Stimulated activated CD8-positive, alpha-beta memory T cell treated with anti-CD3 and anti-CD28 coated beads, Interleukin-12 subunit alpha, Interleukin-12 subunit beta, amount 100 ng/mL, for 4 hours (primary cell): ENCODE measurements around the gene GPHN.

Experiments used
- DNase-seq: peaks from one replicate; pipeline ENCODE4 v3.0.0-alpha.2; 2020; ENCODE audit warnings: low read depth

GPHN gene

DNA sequence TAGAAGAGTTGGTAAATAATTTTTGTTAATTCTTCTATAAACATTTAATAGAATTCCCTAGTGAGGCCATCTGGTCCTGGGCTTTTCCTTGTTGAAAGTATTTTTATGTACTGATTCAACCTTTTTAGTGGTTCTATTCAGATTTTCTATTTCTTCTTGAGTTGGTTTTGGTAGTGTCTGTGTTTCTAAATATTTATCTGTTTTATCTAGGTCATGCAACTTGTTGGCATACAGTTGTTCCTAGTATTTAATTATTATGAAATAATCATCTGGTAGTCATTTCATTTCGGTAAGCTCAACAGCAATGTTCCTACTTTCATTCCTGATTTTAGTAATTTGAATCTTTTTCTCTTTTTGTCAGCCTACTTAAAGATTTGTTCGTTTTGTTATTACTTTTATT lies 447.2 kb downstream of the GPHN start:
- no peak for DNase-seq

DNA sequence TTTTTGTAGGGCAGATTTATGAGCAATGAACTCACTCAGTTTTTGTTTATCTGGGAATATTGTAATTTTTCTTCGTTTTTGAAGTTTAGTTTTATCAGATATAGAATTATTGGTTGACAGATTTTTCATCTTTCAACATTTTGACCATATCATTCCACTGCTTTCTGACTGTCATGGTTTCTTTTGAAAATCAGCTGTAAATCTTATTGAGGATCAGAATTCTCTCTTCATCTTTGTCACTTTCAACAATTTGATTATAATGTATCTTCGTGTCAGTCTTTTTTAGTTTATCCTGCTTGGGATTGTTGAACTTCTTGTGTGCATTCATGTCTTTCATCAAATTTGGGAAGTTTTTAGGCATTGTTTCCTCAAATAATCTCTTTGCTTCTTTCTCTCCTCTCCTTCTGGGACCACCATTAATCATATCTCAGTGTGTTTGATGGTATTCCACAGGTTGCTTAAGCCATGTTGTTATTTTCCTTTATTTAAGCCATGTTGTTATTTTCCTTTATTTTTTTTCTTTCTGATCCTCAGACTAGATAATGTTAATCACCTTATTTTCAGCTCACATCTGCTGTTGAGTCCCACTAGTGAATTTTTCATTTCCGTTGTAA lies 451.6 kb downstream of the GPHN start:
- DNase-seq, result no peak

DNA sequence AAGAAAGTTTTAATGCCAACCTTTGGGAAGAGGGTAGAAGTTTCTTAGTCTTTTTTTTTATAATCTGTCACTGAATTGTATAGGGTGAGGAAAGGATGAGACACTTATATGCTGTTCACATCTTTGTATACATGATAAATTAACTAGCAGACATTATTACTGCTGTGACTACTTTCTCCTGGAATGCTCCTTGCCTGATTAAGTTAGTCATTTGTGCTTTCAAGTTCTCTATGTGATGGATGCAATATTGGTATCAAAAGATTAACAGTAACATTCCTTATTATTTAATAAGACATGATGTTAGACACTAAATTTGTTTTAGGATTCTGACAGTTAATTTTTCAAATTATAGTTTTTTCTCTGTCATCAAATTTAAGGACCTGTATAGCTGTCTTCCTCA lies 457.9 kb downstream of the GPHN start:
- DNase-seq, result no peak

DNA sequence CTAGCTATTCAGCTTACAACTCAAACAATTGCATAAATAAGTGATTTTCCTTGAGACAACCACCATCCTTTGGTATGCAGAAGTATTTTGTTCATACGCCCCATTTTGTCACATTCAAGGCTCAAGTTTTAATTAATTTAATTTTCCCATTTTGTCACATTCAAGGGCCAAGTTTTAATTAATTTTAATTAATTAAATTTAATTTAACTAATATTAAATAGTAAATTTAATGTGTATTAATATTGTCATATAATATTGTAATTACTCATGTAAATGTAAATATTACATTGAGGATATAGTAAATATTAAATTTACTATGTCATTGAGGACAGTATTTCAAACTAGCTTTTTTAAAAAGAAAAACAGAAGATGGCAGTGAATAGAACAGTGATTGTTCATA lies 464.5 kb downstream of the GPHN start:
- DNase-seq, result no peak

DNA sequence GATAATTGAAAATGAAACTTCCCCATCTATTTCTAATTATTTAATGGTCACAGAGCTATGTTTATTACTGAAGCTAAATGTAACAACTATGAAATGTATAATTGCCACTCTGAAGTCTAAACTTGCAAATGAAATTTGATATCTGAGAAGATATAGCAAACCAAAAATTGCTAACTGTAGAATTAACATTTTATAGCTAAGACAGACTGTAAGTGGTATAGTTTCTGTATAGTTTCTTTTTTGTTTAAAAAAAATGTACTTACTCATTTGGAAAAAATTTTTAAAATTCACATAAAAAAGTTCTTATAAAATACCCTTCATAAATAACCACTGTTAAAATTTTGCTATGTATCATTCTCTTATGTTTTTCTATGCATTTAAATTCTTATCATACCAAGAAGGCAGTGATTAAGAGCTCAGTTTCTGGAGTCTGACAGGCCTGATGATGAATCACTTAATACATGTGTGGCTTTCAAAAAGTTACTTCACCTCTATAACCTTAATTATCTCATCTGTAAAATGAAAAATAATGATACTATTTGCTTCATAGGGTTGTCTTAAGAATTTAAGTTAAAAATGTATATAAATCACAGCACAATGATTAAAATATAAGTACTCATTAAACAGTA lies 466.6 kb downstream of the GPHN start:
- DNase-seq, result no peak

DNA sequence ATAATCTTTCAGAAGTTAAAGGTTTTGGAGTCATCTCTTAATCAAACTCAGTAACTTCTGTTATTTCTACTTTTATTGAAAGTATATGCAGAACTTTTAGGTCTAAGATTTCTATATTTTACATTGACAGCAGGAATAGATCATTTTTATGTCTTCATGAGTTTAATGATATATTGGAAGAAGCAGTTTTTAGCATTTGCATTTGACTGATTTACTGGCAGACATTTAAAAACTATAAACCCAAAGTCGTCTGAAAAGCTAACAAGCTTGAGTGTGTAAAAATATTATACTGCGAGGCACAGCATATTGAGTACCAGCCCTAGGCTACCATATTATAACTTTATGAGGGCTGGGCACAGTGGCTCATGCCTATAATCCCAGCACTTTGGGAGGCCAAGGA lies 467.3 kb downstream of the GPHN start:
- DNase-seq, result no peak

DNA sequence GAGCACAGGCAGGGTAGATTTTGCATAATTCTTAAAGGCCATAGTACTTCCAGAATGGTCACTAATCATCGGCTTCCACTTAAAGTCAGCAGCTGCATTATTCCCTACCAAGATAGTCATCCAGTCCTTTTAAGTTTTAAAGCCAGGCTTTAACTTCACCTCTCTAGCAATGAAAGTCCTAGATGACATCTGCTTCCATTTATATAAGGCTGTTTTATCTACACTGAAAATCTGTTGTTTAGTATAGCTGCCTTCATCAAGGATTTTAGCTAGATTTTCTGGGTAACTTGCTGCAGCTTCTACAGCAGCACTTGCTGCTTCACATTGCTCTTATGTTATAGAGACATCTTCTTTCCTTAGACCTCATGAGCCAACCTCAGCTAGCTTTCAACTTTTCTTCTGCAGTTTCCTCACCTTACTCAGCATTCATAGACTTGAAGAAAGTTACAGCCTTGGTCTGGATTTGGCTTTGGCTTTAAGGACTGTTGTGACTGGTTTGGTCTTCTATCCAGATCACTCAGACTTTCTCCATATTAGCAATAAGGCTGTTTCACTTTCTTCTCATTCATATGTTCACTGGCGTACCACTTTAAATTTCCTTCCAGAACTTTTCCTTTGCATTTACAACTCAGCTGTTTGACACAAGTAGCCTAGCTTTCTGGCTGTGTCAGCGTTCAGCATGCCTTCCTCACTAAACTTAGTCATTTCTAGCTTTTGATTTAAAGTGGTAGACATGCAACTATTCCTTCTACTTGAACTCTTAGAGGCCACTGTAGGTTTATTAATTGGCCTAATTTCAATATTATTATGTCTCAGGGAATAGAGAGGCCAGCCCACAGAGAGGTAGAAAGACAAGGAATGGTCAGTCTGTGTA lies 471.4 kb downstream of the GPHN start:
- no peak for DNase-seq

DNA sequence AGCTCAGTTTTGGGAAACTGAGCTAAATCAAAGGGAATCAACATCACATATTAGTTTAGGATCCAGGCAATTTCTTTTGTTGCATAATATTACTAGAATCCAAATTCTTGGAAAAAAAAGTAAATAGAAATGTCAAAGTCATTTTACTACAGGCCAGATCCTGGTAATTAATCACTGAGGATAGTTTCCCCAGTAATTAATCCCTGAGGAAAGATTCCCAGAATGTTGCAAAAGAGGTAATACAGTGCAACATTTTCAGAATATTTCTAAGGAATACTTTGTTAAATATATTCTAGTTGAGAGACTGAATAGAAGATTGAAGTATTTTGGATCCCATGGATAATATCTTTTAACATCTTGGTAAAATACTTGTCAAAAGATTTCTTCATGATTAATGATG lies 474.3 kb downstream of the GPHN start:
- no peak for DNase-seq

DNA sequence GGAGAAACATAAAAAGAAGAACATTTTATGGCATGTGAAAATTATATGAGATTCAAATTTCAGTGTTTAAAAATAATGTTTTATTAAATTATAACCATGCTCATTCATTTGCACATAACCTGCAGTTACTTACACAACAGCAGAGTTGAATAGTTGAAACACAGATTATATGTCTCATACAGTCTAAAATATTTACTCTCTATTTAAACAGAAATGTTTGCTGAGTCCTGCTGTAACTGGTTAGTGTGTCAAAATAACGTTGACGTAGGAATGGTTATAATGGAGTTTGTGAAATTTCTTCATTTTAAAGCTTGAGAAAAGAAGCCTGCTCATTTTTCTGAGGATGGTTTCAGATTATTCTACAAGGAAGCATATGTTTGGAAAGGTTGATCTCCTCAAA lies 484.8 kb downstream of the GPHN start:
- no peak for DNase-seq

DNA sequence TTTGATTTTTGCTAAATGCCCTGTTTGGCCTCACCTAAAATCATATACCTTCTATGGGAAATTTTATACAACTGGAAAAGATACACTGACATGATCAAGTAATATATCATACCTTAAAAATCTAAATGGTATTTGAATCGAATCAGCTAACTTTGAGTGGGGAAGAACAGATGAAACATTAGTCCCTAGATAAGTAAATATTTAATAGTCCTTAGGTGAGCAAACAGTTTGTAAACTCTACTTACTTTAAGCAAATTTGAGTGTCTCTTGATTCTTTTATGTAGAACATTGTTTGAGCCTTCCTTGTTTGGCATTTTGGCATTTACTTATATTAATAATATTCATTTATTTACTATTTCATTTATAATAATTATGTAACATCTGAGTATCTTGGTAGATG lies 485.6 kb downstream of the GPHN start:
- DNase-seq, result no peak

DNA sequence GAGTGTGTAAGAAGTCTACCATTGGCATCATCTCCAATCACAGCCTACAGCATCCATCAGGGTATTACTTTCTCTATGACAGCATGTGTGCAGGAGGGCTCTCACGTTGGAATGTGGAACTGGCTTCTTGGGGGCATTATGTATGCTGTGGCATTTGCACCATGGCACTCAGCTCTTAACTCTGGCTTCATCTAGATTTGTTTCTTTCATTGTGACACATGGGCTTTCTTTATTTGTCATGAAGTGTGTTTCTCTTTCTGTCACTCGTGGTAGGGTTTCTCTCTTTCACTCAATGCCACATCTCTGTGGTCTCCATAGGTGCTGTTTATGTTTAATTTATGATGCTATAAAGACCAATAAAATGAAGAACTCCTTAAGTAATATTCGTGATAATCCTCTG lies 490.1 kb downstream of the GPHN start:
- DNase-seq, result no peak

DNA sequence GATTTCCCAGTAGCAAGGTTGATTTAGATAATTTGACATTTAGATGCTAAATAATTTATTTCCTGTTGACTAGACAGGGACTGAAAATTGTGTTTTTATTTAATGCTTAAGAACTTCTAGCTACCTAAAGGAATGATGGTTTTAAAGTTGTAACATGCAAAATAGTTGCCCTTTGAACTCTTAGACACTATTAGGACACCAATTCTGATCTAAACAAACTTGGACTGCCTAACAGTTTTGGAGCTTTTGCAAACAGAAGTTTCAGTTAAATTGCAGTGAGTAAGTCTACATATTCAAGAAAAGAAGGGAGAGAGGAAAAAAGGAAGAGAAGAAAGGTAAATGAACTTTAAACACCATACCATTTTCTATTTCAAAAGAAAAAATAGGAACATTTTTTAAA lies 492.0 kb downstream of the GPHN start:
- DNase-seq, result no peak

DNA sequence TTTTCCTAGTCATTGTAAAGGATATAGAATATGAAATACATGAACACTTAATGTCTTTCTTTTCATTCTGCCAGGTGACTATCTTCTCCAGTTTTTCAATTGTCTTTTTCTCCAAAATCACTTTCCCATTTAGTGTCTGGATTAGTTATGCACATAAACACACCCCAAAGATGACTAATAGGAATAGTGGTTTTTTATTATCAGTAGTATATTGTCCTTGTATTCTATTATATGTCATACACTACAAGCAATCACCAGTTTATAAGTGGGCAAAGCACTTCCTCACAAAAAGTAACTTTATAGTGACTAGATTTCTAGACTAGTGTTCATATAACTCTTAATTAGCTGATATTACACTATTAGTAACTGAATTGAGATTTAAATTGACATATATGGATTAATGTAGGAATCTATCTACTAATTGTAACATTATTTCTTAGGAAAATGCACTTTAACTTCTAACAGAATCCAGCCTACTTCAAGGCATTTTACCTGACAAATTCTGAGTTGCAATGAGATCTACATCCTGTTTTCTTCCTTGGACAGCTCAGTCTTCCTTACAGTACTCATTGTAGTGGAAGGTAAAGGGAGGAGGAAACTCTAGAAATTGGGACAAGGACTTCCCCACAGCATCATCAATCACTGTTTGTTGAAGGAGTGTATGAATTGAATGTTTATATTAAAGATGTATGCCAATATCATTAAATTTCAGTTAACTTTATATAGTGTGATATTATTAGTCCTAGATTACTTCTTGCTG lies 495.2 kb downstream of the GPHN start:
- DNase-seq, result no peak

DNA sequence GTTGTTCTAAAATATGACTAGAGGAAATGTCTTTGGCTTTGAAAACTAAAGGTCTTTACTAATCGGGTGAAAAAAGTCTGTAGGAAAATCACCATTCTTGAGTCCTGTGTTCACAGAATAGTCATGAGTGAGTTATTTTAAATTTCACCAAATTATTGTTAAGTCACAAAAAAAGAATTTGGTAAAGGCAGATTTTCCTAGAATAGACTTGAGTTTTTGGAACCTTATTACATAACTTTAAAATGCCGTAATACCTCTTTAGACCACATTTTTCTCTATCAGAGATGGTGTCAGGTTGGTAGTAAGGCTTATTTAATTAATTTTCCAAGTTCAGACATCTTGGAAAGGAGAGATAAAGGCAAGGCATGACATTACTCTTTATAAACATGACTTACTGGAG lies 496.6 kb downstream of the GPHN start:
- no peak for DNase-seq

DNA sequence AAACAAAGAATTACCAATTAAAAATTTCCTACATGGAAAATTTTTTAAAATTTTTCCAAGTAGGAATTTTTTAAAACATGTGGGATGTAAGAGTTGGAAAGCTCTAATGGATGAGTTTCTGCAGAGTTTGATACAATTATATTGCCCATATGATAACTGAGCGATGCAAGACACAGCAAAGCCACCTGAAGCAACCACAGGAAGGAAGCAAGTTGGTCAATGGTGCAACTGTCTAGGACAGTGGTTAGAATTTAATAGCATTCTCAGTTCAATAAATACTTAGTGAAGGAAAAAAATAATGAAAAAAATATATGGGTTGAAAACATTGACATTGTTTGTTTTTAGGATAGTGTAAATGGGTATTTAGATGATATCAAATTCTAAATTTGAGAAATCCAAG lies 502.7 kb downstream of the GPHN start:
- DNase-seq, result no peak

DNA sequence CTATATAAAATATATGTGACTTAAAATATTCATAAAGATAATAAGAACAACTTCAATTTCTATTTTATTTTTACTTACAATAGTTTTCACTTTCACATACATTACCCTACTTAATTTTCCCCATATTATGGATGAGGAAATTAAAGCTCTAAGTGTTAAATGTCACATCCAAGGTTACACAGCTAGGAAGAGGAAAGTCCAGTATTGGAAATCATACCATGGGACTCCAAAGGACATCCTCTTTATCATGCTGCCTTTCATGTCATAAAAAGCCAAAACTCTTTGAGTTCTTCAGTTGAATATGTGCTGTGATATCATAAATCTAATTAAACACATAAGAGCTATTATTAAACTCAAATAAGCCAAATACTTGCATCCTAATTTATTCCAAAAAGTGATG lies 508.9 kb downstream of the GPHN start:
- no peak for DNase-seq

DNA sequence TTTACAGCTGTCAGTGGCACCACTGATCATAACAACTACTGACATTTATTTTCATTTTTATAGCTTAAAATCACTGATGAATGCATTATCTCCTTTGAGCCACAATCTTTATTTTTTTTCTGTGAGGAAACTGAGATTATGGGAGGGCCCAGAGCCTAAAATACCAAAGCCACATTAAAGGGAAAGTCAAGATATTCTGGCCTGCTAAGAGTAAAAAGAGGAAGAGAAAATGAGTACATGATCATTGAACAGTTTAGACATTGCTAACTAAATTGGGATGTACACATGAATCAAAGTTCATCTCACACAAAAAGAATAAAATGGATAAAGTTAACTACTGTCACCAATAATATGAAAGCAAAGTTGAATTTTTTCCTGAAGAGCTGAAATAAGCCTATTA lies 510.8 kb downstream of the GPHN start:
- no peak for DNase-seq

DNA sequence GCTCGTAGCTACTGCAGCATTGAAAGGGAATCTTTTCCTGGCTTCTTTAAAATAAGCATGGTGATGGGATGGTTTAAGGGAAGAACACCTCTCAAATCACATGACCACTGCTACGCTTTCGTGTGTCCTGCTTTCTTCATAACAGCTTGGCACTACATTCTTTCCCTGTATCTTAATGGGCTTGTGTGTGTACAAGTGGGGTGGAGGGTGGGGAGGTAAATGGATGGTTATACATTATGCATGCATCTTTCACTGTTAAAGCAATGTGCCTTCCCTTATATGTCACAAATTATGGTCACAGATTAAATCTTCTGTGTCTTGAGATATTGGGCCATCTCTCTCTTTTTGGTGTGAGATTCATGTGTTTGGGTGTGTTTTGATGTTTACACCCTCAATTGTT lies 511.8 kb downstream of the GPHN start:
- no peak for DNase-seq

DNA sequence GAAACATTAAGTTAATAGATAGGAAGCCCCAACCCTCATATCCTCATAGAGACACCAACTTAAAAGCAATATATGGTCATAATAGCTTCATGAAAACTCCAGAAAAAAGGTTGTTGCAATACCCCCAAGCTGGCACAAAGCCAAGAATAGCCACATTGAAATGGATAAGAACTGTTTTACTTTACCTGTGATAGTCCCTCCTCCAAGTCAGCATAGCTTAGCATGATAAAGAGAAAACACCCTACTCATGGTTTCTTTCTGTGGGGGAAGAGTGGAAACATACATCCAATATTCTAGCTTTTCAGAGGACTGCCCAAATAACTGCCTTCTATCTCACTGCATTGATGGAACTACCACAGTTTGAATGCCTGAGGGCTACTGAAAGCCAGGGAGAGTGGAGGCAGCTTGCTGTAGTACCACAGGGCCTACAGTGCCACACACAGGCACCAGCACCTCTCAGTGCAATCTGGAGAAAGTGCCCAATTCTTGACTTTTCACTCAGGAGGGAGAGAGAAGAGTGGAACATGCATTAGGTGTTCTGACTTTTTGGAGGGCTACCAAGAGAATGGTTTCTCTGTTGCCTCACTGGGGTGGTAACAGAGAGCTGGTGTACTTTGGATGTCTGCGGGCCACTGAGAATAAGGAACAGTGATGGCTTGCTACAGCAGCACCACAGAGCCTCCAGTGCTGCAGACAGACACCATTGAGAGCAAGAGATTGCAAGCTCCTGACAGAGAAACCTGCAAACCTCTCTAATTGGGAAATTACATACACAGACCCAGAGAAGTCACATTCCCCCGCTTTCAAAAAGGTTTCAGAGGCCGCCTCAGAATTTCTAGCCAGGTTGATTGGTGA lies 524.2 kb downstream of the GPHN start:
- DNase-seq, result no peak

DNA sequence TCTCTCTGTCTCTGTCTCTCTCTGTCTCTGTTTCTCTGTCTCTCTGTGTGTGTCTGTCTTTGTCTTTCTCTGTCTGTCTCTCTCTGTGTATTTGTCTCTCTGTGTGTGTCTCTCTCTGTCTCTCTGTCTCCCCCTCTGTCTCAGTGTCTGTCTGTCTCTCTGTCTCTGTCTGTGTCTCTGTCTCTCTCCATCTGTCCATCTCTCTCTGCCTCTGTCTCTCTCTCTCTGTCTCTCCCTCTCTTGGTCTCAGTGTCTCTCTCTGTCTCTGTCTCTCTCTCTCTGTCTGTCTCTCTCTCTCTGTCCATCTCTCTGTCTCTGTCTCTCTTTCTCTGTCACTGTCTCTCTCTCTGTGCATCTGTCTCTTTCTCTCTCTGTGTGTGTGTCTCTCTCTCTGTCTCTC lies 537.5 kb downstream of the GPHN start:
- no peak for DNase-seq

DNA sequence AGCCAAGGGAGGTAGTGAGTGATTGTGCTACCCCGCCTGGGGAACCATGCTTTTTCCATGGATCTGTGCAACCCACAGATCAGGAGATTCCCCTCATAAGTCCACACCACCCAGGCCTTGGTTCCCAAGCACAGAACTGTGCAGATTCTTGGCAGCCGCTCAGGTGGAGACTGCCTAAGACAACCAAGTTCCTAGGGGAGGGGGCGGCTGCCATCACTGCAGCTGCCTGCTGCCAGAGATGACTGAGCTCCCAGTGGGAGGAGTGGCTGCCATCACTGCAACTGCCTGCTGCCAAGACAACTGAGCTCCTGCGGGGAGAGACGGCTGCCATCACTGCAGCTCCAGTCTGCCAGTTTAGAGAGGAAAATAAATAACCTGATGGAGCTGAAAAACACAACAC lies 542.9 kb downstream of the GPHN start:
- no peak for DNase-seq

DNA sequence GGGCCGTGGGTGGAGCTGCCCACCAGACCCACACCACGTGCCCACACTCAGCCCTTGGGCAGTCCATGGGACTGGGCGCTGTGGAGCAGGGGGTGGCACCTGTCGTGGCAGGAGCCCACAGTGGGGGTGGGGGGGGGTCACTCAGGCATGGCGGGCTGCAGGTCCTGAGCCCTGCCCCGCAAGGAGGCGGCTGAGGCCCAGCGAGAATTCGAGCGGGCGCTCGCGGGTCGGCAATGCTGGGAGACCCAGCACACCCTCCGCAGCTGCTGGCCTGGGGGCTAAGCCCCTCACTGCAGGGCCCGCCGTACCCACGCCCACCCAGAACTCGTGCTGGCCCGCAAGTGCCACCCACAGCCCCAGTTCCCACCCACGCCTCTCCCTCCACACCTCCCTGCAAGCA lies 548.7 kb downstream of the GPHN start:
- DNase-seq, result no peak
